PC-3 (cell line): Measurements from ENCODE around the gene CNBD2.

Experiments used
- CTCF ChIP-seq: fragments of 300-600 bp; sonication (generic); conservative IDR thresholded peaks from 2 replicates; pipeline ENCODE4 v1.5.1; 2017; ENCODE audit warnings: antibody characterized with exemption, low read depth, mild to moderate bottlenecking, low read length
- EZH2 ChIP-seq: fragments of 300-600 bp; sonication (generic); IDR thresholded peaks from one replicate; pipeline ENCODE4 v1.6.1; 2017; ENCODE audit warnings: antibody characterized with exemption, mild to moderate bottlenecking, low read length; ENCODE audit not compliant: unreplicated experiment
- EZH2phosphoT487 ChIP-seq: fragments of 300-600 bp; sonication (generic); IDR thresholded peaks from 2 replicates; pipeline ENCODE4 v1.6.1; 2018; ENCODE audit warnings: mild to moderate bottlenecking, antibody characterized with exemption, low read length, borderline replicate concordance

GRCh38 chr20:36035745-36036144, 67.4 kb downstream of the CNBD2 start:
- TF ChIP-seq CTCF (no peak), EZH2 (no peak), EZH2phosphoT487 (no peak)
